AG10803 (cell line): Measurements from ENCODE around the gene PCDHGA9.
A peak's percentile ranks its signal among the peaks of the same experiment; 100 is the strongest.

ENCODE experiments used
- DNase-seq: peaks from one replicate; pipeline ENCODE4 v3.0.0; 2010; ENCODE audit warnings: low read depth
- H3K4me3 ChIP-seq: 2 replicates; pipeline ENCODE4 v1.5.1; 2011; ENCODE audit warnings: mild to moderate bottlenecking, low read length, control low read depth
- CTCF ChIP-seq: conservative IDR thresholded peaks from 2 replicates; pipeline ENCODE4 v1.5.1; 2011; ENCODE audit warnings: mild to moderate bottlenecking, low read length, control low read depth, inconsistent platforms

The PCDHGA9 gene

DNA sequence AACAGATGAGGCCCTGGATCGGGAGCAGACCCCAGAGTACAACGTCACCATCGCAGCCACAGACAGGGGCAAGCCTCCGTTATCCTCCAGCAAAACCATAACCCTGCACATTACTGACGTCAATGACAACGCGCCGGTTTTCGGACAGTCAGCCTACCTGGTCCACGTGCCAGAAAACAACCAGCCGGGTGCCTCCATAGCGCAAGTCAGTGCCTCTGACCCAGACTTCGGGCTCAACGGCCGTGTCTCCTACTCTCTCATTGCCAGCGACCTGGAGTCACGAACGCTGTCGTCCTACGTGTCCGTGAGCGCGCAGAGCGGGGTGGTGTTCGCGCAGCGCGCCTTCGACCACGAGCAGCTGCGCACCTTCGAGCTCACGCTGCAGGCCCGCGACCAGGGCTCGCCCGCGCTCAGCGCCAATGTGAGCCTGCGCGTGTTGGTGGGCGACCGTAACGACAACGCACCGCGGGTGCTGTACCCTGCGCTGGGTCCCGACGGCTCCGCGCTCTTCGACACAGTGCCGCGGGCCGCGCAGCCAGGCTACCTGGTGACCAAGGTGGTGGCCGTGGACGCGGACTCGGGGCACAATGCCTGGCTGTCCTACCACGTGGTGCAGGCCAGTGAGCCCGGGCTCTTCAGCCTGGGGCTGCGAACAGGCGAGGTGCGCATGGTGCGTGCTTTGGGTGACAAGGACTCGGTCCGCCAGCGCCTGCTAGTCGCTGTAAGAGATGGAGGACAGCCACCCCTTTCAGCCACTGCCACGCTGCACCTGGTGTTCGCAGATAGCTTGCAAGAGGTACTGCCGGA is 16.7 kb downstream of the PCDHGA9 start:
- no peak for DNase-seq
- TF ChIP-seq CTCF = no peak
- H3K4me3 ChIP-seq = no peak overlapping the region

GRCh38 chr5:141420855-141421488 is 18.4 kb downstream of the PCDHGA9 start, which contains the start of gene PCDHGA11:
TSS of gene PCDHGA11 (plus strand) at chr5:141421051. CDS start at chr5:141421228, 177 bp downstream.
- peak; percentile 65 for TF ChIP-seq CTCF
- DNase-seq = peak; percentile 63
- peak within 1 kb of the TSS; percentile 61 for H3K4me3 ChIP-seq

DNA sequence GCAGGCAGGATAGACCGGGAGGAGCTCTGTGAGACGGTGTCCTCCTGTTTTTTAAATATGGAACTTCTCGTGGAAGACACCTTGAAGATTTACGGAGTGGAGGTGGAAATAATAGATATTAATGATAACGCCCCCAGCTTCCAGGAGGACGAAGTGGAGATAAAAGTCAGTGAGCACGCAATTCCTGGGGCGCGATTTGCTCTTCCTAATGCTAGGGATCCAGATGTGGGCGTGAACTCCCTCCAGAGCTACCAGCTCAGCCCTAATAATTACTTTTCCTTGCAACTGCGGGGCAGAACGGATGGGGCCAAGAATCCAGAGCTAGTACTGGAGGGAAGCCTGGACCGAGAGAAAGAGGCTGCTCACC is 18.9 kb downstream of the PCDHGA9 start:
- no peak for DNase-seq
- peak overlapping the region; percentile 61 for H3K4me3 ChIP-seq
- TF ChIP-seq CTCF = no peak

- no peak overlapping the region for H3K4me3 ChIP-seq
- no peak for TF ChIP-seq CTCF
- no peak for DNase-seq
Observed at GRCh38 chr5:141422742-141423291, 20.2 kb downstream of the PCDHGA9 start.

DNA sequence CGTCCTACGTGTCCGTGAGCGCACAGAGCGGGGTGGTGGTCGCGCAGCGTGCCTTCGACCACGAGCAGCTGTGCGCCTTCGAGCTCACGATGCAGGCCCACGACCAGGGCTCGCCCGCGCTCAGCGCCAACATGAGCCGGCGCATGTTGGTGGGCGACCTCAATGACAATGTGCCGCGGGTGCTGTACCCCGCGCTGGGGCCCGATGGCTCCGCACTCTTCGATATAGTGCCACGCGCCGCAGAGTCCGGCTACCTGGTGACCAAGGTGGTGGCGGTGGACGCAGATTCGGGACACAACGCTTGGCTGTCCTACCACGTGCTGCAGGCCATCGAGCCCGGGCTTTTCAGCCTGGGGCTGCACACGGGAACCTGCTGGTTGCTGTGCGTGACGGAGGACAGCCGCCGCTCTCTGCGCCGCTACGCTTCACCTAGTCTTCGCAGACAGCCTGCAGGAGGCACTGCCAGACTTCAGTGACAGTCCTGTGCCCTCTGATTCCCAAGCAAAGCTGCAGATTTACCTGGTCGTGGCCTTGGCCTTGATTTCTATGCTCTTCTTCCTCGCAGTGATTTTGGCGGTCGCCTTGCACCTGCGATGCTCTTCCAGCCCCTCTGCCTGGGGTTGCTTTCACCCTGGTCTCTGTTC is 25.3 kb downstream of the PCDHGA9 start:
- no peak overlapping the region for H3K4me3 ChIP-seq
- DNase-seq = no peak
- no peak for TF ChIP-seq CTCF

- TF ChIP-seq CTCF = peak; percentile 75
- peak; percentile 92 for DNase-seq
- H3K4me3 ChIP-seq = peak within 1 kb of the TSS; percentile 54
Observed at GRCh38 chr5:141430332-141431113, 27.9 kb downstream of the PCDHGA9 start, which contains the start of gene PCDHGA12. TSS of gene PCDHGA12 (plus strand) at chr5:141430507. CDS start at chr5:141430760, 253 bp downstream.
